ENCODE results near the gene YIPF3. TPM values are rescaled to one million over a fixed set of nuclear protein-coding genes. Genes with fewer than 3 reads are reported as not detected.

Gene YIPF3
- total RNA-seq, 1 donor from 2014 or later: 138 TPM

GRCh38 chr6:43464337-43464736 lies 52.4 kb downstream of the YIPF3 start:
- no peak for DNase-seq (ENCODE audit: low spot score)
- peaks cover 1% of the 10 kb centered on the region for H3K4me1 Mint-ChIP-seq (ENCODE audit: unreplicated experiment)
- no peak overlapping the region for H3K27ac Mint-ChIP-seq (ENCODE audit: unreplicated experiment)
- no peak for TF ChIP-seq CTCF (IDR thresholded peaks at IDR 0.05; ENCODE audit: unreplicated experiment)
- no peaks in the 10 kb centered on the region for H3K9me3 Mint-ChIP-seq (ENCODE audit: unreplicated experiment)
- peaks cover 2% of the 10 kb centered on the region for H3K27me3 Mint-ChIP-seq (ENCODE audit: unreplicated experiment)
- no peak overlapping the region for H3K4me3 Mint-ChIP-seq (ENCODE audit: unreplicated experiment)
- no peaks in the 10 kb centered on the region for H3K36me3 Mint-ChIP-seq (ENCODE audit: low read depth, unreplicated experiment)

GRCh38 chr6:43461936-43462335 lies 54.8 kb downstream of the YIPF3 start:
- peaks cover under 1% of the 10 kb centered on the region for H3K36me3 Mint-ChIP-seq (ENCODE audit: low read depth, unreplicated experiment)
- no peaks in the 10 kb centered on the region for H3K9me3 Mint-ChIP-seq (ENCODE audit: unreplicated experiment)
- no peak overlapping the region for H3K4me3 Mint-ChIP-seq (ENCODE audit: unreplicated experiment)
- no peak overlapping the region for H3K27ac Mint-ChIP-seq (ENCODE audit: unreplicated experiment)
- peaks cover 3% of the 10 kb centered on the region for H3K27me3 Mint-ChIP-seq (ENCODE audit: unreplicated experiment)
- no peak for TF ChIP-seq CTCF (IDR thresholded peaks at IDR 0.05; ENCODE audit: unreplicated experiment)
- peaks cover under 1% of the 10 kb centered on the region for H3K4me1 Mint-ChIP-seq (ENCODE audit: unreplicated experiment)
- no peak for DNase-seq (ENCODE audit: low spot score)

Other genes with a start within 250 kb of the YIPF3 start
- gene SLC22A7, start 218.7 kb downstream of the YIPF3 start, total RNA-seq (ENCODE audit: unreplicated experiment): not detected
- 1.1 TPM for gene CRIP3, start 208.1 kb downstream of the YIPF3 start, total RNA-seq (ENCODE audit: unreplicated experiment)
- 26.7 TPM for gene ZNF318, start 147.3 kb downstream of the YIPF3 start, total RNA-seq (ENCODE audit: unreplicated experiment)
- 45.6 TPM for gene ABCC10, start 89.4 kb downstream of the YIPF3 start, total RNA-seq (ENCODE audit: unreplicated experiment)
- 0.18 TPM for gene DLK2, start 61.4 kb downstream of the YIPF3 start, total RNA-seq (ENCODE audit: unreplicated experiment)
- 41.8 TPM for gene TJAP1, start 39.4 kb downstream of the YIPF3 start, total RNA-seq (ENCODE audit: unreplicated experiment)
- gene LRRC73, start 6.6 kb downstream of the YIPF3 start, total RNA-seq (ENCODE audit: unreplicated experiment): 0.28 TPM
- 30.7 TPM for gene POLR1C, start 163 bp upstream of the YIPF3 start, total RNA-seq (ENCODE audit: unreplicated experiment)
- gene XPO5, start 59.1 kb upstream of the YIPF3 start, total RNA-seq (ENCODE audit: unreplicated experiment): 37.6 TPM
- gene POLH, start 59.3 kb upstream of the YIPF3 start, total RNA-seq (ENCODE audit: unreplicated experiment): 12.5 TPM
- gene GTPBP2, start 112.3 kb upstream of the YIPF3 start, total RNA-seq (ENCODE audit: unreplicated experiment): 76.6 TPM
- gene MAD2L1BP, start 118.9 kb upstream of the YIPF3 start, total RNA-seq (ENCODE audit: unreplicated experiment): 26.8 TPM
- gene RSPH9, start 128.1 kb upstream of the YIPF3 start, total RNA-seq (ENCODE audit: unreplicated experiment): not detected
- gene MRPS18A, start 170.9 kb upstream of the YIPF3 start, total RNA-seq (ENCODE audit: unreplicated experiment): 45.5 TPM

All from endothelial cell (in vitro differentiated cells).